Left lung (tissue), 10 donors: ENCODE data around the gene TMEM171. TPM values are rescaled to one million over a fixed set of nuclear protein-coding genes. Genes with fewer than 3 reads are reported as not detected.

Experiments used
- ATAC-seq: fragments of 200-7000 bp; cut with Tn5 transposase; one replicate; pipeline ENCODE4 v1.9.1; 2020; ENCODE audit warnings: moderate library complexity
- DNase-seq, 4 donors: peaks; one replicate each; pipeline ENCODE4 v3.0.0-alpha.2; 2013 to 2020
- H3K27ac ChIP-seq, 2 donors: fragments of 200-600 bp; sonication (generic) in 1 of 2; one replicate each; pipeline versions ENCODE4 v1.5.0 to v1.8.0; 2020 to 2021
- H3K27me3 ChIP-seq, 2 donors: fragments of 200-600 bp; sonication (generic) in 1 of 2; one replicate each; pipeline versions ENCODE4 v1.5.0 to v1.8.0; 2020 to 2021
- H3K36me3 ChIP-seq, 2 donors: fragments of 200-600 bp; sonication (generic) in 1 of 2; one replicate each; pipeline versions ENCODE4 v1.5.0 to v1.8.0; 2020 to 2021
- H3K4me1 ChIP-seq, 2 donors: fragments of 200-600 bp; one replicate each; pipeline ENCODE4 v1.8.0; 2021
- H3K4me3 ChIP-seq, 2 donors: fragments of 200-600 bp; sonication (generic) in 1 of 2; one replicate each; pipeline versions ENCODE4 v1.5.0 to v1.8.0; 2020 to 2021; ENCODE audit warnings: mild to moderate bottlenecking in 1 of 2
- H3K9me3 ChIP-seq, 2 donors: fragments of 200-600 bp; sonication (generic) in 1 of 2; one replicate each; pipeline versions ENCODE4 v1.5.0 to v1.8.0; 2020 to 2021
- intact Hi-C, 2 donors: fragments of 100-400 bp; cut with DNase I; formaldehyde crosslinking; loops; one replicate each; pipeline versions ENCODE4 v1.11.2 to v1.14.2; 2022
- polyA plus RNA-seq, 6 donors: library from polyadenylated mRNA; unstranded; fragments of 120-200 nt; gene quantifications; one replicate each; pipeline ENCODE4 v1.2.1, GENCODE V29; 2013; ENCODE audit not compliant: insufficient read length in 6 of 6
- total RNA-seq, 2 donors: library from RNA; stranded (reverse); fragmentation: NEBNext Ultra II Directional; extraction: Animal tissue kit (Norgen Biotek cat#: 25700); gene quantifications; one replicate each; pipeline ENCODE4 v1.2.1, GENCODE V29; 2021
- TF ChIP-seq, protein P1 (sequence below), 2 donors: fragments of 200-600 bp; sonication (generic) in 1 of 2; IDR thresholded peaks; one replicate each; pipeline versions ENCODE4 v1.5.0 to v1.8.0; 2021; ENCODE audit warnings: antibody characterized with exemption in 2 of 2
- donor health status: DM: no; HTN: yes; CAD: no.
- donor health status: DM: no; HTN: no; CAD: no.

Gene TMEM171
- total and polyA plus RNA-seq, 8 donors: 0.10 to 0.37 (median 0.24) TPM; not detected in 4

DNA sequence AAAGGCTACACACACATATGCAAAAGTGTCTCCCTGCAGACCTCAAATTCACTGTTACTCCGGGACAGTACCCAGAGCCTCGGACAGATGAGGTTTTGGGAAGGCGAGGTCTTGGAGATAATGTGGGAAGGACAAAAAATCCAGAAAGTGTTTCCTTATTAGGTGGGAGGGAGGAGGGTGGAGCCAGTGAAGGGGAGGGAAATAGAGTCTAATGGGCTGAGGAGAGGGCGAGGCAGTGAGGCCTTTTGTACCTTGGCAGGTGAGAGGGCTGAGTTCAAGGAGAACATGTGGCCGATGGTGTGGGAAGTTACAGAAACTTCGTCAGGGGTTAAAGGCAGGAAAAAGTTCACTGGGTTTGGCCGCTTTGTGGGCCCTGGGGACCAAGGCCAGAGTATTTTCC lies 30.5 kb downstream of the TMEM171 start:
- DNase-seq: no peak
- H3K27me3 ChIP-seq: peaks cover 0 to 9% of the 10 kb centered on the region in 2 donors
- H3K36me3 ChIP-seq: no peaks in the 10 kb centered on the region
- no peak for ATAC-seq
- H3K4me1 ChIP-seq: no peaks in the 10 kb centered on the region
- TF ChIP-seq, protein P1, sequence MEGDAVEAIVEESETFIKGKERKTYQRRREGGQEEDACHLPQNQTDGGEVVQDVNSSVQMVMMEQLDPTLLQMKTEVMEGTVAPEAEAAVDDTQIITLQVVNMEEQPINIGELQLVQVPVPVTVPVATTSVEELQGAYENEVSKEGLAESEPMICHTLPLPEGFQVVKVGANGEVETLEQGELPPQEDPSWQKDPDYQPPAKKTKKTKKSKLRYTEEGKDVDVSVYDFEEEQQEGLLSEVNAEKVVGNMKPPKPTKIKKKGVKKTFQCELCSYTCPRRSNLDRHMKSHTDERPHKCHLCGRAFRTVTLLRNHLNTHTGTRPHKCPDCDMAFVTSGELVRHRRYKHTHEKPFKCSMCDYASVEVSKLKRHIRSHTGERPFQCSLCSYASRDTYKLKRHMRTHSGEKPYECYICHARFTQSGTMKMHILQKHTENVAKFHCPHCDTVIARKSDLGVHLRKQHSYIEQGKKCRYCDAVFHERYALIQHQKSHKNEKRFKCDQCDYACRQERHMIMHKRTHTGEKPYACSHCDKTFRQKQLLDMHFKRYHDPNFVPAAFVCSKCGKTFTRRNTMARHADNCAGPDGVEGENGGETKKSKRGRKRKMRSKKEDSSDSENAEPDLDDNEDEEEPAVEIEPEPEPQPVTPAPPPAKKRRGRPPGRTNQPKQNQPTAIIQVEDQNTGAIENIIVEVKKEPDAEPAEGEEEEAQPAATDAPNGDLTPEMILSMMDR (IDR thresholded peaks at IDR 0.05): no peak
- H3K4me3 ChIP-seq: no peak overlapping the region
- no peak overlapping the region for H3K27ac ChIP-seq
- intact Hi-C loops: no loop called here
- H3K9me3 ChIP-seq: no peaks in the 10 kb centered on the region

DNA sequence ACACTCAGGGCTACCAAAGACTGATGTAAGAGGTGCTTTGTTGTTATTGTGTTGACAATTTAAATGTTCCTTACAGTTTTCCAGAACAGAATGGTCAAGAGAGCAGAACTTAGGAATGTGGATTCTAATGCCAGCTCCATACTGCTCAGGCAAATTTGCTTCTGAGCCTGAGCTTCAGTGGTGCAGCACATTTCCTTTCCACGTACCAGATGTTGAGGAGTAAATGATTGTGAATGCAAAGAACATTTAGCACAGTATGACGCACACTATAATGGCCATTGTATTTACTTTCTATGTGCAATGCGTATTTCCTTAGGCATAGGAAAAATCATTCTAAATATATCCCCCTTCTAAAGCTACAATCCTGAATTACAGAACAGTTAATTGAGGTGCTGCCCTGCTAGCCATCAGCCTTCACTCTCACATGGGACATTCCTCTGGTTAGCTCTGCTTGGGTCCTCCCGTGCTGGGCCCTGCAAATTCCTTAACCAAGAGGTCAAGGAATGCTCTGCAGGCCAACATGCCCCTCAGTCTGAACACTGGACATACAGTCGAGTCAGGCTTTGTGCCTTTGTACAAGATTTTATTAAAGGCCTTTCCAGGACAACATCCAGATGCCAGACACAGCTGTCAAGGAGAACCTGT lies 31.5 kb downstream of the TMEM171 start:
- DNase-seq: no peak
- TF ChIP-seq, protein P1 (IDR thresholded peaks at IDR 0.05): no peak

DNA sequence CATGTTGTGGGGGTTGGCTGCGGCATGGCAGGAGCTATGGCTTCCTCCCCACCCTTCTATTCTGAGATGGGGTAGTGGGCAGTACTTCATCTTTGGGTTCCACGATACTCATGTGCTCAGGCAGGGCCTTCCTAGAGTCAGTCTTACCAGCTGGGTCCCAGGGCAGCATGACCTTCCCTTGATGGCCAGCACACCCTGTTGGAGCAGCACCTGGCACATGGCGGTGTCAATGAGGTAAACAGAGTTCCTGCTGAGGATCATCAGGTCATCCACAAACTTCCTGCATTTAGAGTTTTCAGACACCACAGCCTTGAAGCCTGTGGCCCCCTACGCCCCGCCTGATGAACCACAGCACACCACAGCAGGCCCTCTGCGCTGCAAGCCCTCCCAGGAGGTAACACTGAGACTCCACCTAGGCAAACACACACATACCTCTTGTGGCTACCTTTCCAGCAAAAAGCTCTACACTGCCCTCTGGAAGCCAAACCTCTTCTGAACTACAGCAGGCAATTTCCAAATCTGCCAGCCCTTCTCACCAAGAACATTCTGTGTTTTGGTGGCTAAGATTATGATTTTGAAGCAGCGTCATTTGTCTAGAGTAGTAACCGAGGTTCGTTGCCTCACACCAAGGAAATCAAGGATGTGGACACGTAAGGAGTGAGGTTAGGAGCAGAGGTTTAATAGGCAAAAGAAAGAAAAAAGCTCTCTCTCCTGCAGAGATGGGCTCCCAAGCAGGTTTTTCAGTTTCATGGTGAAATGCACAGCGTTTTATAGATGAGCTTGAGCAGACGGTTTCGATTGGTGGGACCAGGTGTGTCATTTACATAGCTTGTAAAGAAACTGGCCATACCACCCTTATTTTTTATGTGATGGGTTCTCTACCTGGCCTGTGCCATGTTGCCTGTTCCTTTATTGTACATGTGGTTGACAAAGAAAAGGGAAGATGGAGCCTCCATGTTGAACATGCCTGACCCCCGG lies 32.3 kb downstream of the TMEM171 start:
- peaks cover 0 to 26% of the 10 kb centered on the region in 2 donors for H3K27me3 ChIP-seq
- no peaks in the 10 kb centered on the region for H3K36me3 ChIP-seq
- H3K27ac ChIP-seq: no peak overlapping the region
- DNase-seq: no peak
- no peaks in the 10 kb centered on the region for H3K9me3 ChIP-seq
- no peaks in the 10 kb centered on the region for H3K4me1 ChIP-seq
- ATAC-seq: no peak
- TF ChIP-seq, protein P1 (IDR thresholded peaks at IDR 0.05): no peak
- intact Hi-C loops: no loop called here
- H3K4me3 ChIP-seq: no peak overlapping the region

More for the DNA sequence above, 31.5 kb downstream of the TMEM171 start:
- Histone ChIP-seq H3K4me1 (no peaks in the 10 kb centered on the region), H3K27me3 (peaks cover 0 to 18% of the 10 kb centered on the region in 2 donors), H3K36me3 (no peaks in the 10 kb centered on the region), H3K4me3 (no peak overlapping the region), H3K9me3 (no peaks in the 10 kb centered on the region), H3K27ac (no peak overlapping the region)
- intact Hi-C loops: no loop called here
- no peak for ATAC-seq

DNA sequence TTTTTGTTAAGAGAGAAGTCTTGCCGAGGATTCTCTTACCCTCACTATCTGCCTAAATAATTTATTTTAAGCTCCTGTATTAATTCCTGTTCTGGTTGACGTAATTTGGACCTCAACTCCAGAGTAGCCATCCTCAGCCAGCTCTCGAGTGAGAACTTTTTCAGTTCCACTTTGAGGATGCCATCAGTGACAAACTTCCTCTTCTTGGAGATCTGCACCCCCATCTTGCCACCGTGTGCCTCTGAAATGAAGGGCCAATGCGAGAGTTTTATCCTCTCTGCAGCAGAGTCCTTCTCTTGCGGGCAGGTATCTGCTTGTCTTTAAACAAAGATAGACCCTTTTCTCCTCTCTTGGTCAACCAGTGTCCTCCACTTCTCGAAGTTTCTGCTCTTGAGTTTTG lies 33.1 kb downstream of the TMEM171 start:
- Histone ChIP-seq H3K4me3 (no peak overlapping the region), H3K4me1 (no peaks in the 10 kb centered on the region), H3K36me3 (no peaks in the 10 kb centered on the region), H3K27me3 (peaks cover 0 to 34% of the 10 kb centered on the region in 2 donors), H3K9me3 (no peaks in the 10 kb centered on the region), H3K27ac (no peak overlapping the region)
- TF ChIP-seq, protein P1 (IDR thresholded peaks at IDR 0.05): no peak
- DNase-seq: no peak
- no peak for ATAC-seq
- intact Hi-C loops: no loop called here
